Fibroblast of peridontal ligament (primary cell): ENCODE measurements around the gene ERG.
A peak's percentile ranks its signal among the peaks of the same experiment; 100 is the strongest.

ENCODE experiments used
- DNase-seq: peaks from one replicate; pipeline ENCODE4 v3.0.0-alpha.2; 2010; ENCODE audit errors: extremely low read depth

Gene ERG

GRCh38 chr21:38356883-38357625 lies 141.2 kb downstream of the ERG start:
- DNase-seq: no peak

GRCh38 chr21:38355992-38356781 lies 142.1 kb downstream of the ERG start:
- peak; percentile 72 for DNase-seq

- DNase-seq: no peak
These were observed 142.9 kb downstream of the ERG start for GRCh38 chr21:38355353-38355752.

GRCh38 chr21:38354746-38355145 lies 143.5 kb downstream of the ERG start:
- DNase-seq: no peak

- no peak for DNase-seq
These were observed 144.0 kb downstream of the ERG start for GRCh38 chr21:38354231-38354630.

GRCh38 chr21:38352536-38353219 lies 145.6 kb downstream of the ERG start:
- peak; percentile 88 for DNase-seq

- peak; percentile 90 for DNase-seq
These were observed 146.2 kb downstream of the ERG start for GRCh38 chr21:38351961-38352521.

GRCh38 chr21:38351176-38351959 lies 146.9 kb downstream of the ERG start:
- DNase-seq: no peak

- no peak for DNase-seq
These were observed 147.6 kb downstream of the ERG start for GRCh38 chr21:38350684-38351083.

GRCh38 chr21:38349977-38350376 lies 148.3 kb downstream of the ERG start:
- DNase-seq: no peak

- DNase-seq: peak; percentile 87
These were observed 149.0 kb downstream of the ERG start for GRCh38 chr21:38349111-38349746.

GRCh38 chr21:38346286-38346685 lies 152.0 kb downstream of the ERG start:
- no peak for DNase-seq

GRCh38 chr21:38343691-38344090 lies 154.6 kb downstream of the ERG start:
- peak; percentile 44 for DNase-seq

GRCh38 chr21:38342739-38343138 lies 155.5 kb downstream of the ERG start:
- no peak for DNase-seq

GRCh38 chr21:38341546-38342012 lies 156.7 kb downstream of the ERG start:
- DNase-seq: no peak

- no peak for DNase-seq
These were observed 158.1 kb downstream of the ERG start for GRCh38 chr21:38340131-38340530.

- DNase-seq: no peak
These were observed 160.5 kb downstream of the ERG start for GRCh38 chr21:38337793-38338192.

- no peak for DNase-seq
These were observed 163.4 kb downstream of the ERG start for GRCh38 chr21:38334866-38335265.

- peak; percentile 74 for DNase-seq
These were observed 164.7 kb downstream of the ERG start for GRCh38 chr21:38333301-38334272.

GRCh38 chr21:38330666-38331065 lies 167.6 kb downstream of the ERG start:
- DNase-seq: no peak
